Measurements from ENCODE around the gene MBTPS1.

- TF ChIP-seq CTCF (conservative IDR thresholded peaks at IDR 0.05 in 1 of 2, IDR thresholded peaks at IDR 0.05 in 1 of 2; ENCODE audit: low read depth in 1 of 2, low read length in 2 of 2) (no peak), EZH2 (IDR thresholded peaks at IDR 0.05; ENCODE audit: low read length, missing control alignments) (no peak)
Observed at GRCh38 chr16:84055366-84055765, 61.4 kb downstream of the MBTPS1 start.

All from fibroblast of lung (primary cell).